IPS DF 4.7 (cell line): ENCODE results near the gene SMCO1.
"Not testable (repeated sequence)": the region's sequence is repeated elsewhere in the genome, so short reads cannot be mapped to it uniquely, and the experiment has no call there.

ENCODE experiments used
- DNase-seq: peaks from one replicate; pipeline ENCODE4 v3.0.0-alpha.2; 2013; ENCODE audit warnings: low spot score; ENCODE audit errors: extremely low read depth

The SMCO1 gene

DNA sequence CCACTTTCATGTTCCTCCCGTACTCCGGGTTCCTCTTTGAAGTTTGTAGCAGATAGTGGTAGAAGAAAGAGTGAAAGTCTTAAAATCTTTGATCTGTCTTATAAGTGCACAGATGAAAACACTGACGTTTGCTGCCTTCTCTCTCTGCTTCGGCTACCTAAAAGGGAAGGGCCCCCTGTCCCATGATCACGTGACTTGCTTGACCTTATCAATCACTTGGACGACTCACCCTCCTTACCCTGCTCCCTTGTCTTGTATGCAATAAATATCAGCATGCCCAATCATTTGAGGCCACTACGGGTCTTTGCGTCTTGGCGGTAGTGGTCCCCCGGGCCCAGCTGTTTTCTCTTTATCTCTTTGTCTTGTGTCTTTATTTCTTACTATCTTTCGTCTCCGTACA, 6.1 kb upstream of the SMCO1 start:
- not testable (repeated sequence) for DNase-seq

DNA sequence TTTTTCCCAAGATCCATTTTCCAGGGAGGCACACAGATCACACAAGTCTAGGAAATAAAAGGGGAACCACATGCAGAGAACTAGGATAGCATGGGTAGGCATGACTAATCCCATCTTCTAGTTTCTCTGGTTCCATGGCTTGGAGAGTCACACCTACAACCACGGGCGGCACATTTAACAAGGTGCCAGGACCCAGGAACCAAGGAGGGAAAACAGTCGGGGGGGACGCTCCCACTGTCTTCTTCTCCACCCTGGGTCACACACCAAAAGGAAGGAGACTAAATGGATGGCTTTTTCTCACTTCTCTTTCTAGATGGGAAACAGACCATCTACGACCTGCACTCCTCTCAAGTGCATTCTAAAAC, 4.6 kb upstream of the SMCO1 start:
- DNase-seq, result no peak

DNA sequence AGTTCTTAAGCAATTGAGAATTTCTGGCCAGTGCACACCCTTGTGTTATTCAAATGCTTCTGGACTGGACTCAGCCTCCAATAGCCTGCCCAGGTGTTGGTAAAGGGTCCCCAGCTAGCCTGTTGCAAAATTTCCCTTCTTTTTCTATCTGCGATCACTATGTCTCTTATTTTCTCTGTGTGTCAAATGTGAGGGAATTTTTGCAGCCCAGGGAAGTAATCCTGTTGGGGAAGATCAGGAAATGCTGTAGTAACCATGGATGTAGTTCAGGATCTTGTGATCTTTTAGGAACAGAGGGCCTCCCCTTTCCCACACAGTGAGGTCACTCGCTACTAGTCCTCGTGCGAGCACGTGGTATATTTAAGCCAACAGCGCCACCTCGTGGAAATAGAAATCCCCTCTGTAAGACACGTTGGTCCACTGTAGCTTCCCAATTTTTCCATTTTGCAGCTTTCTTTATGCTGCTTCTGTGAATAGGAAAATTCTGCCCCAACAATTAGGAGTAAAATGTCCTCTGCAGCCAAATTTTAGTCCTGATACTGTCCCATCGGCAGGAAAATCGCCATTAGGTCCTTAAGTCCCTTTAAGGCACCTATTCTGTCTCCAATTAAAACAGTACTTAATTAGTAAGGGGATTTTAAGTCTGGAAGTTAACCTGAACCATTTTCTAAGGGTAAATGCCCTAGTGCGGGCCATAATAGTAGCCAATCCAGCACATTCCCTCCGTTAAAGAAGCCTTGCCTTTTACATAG, 4.0 kb upstream of the SMCO1 start:
- no peak for DNase-seq

GRCh38 chr3:196517919-196518318, 2.8 kb upstream of the SMCO1 start:
- DNase-seq, result no peak

- no peak for DNase-seq
These were observed 2.1 kb upstream of the SMCO1 start for GRCh38 chr3:196517162-196517800.

DNA sequence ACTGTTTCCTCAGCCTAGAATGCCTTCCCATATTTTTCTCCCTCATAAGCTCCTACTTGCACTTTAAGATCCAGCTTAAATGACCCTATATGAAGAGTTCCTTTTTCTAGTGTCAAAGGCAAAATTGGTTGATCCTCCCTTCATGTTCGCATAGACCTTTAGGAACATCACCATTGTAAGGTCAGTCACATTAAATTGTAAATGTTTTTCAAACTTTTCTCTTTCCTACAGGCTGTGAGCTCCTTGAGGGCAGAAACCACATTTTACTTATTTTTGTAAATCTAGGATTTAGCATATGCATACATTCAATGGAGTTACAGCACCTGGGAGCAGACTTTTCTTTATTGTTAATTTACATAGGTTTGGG, 813 bp downstream of the SMCO1 start:
- DNase-seq, result no peak

DNA sequence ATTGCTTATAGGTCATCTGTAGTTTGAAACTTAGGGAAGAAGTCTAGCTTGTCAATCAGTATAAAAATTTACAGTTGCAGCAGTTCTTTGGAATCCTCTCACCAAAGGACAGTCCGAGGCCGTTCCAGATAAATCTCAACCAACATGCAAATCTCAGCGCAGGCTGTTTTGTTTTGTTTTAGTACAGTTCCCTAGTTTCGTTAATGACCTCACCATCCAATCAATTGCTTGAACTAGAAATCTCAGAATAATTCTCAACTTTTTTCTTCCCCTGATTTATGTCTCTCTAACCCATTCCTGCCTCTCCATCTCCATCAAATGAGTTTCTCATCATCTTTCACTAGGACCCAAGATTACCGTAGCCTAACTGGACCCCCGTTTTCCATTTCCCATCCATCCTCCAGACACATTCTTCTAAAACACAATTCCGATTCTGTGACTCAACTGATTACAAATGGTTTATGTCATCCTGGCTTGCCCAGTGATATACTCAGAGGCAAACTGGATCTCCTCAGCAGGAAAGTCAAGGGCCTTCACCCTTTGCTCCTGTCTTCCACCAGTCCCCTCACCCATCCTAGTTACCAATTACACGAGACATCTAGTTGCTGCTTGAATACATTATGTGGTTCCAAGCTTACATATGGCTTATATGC, 1.3 kb downstream of the SMCO1 start:
- no peak for DNase-seq

DNA sequence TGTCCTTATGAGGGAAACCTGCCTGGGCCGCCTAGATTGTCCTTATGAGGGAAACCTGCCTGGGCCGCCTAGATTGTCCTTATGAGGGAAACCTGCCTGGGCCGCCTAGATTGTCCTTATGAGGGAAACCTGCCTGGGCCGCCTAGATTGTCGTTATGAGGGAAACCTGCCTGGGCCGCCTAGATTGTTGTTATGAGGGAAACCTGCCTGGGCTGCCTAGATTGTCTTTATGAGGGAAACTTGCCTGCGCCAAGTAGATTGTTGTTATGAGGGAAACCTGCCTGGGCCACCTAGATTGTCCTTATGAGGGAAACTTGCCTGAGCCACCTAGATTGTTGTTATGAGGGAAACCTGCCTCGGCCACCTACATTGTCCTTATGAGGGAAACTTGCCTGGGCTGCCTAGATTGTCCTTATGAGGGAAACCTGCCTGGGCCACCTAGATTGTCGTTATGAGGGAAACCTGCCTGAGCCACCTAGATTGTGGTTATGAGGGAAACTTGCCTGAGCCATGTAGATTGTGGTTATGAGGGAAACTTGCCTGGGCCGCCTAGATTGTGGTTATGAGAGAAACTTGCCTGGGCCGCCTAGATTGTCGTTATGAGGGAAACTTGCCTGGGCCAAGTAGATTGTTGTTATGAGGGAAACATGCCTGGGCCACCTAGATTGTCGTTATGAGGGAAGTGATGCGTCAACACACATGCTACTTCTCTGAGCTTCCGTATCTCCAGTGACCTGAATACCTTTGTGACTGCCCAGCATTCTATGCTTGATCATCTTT, 3.3 kb downstream of the SMCO1 start:
- DNase-seq, result not testable (repeated sequence)

GRCh38 chr3:196511108-196511507, 4.0 kb downstream of the SMCO1 start:
- not testable (repeated sequence) for DNase-seq

GRCh38 chr3:196506687-196507086, 8.5 kb downstream of the SMCO1 start:
- DNase-seq, result no peak

- no peak for DNase-seq
These were observed 10.6 kb downstream of the SMCO1 start for GRCh38 chr3:196504556-196504955.

- not testable (repeated sequence) for DNase-seq
These were observed 11.1 kb downstream of the SMCO1 start for GRCh38 chr3:196504077-196504398.

GRCh38 chr3:196503196-196504076, 11.7 kb downstream of the SMCO1 start, which contains the start of gene RNF168:
RNF168 (minus strand) TSS chr3:196503768; CDS start chr3:196503173, 595 bp downstream.
- no peak for DNase-seq

DNA sequence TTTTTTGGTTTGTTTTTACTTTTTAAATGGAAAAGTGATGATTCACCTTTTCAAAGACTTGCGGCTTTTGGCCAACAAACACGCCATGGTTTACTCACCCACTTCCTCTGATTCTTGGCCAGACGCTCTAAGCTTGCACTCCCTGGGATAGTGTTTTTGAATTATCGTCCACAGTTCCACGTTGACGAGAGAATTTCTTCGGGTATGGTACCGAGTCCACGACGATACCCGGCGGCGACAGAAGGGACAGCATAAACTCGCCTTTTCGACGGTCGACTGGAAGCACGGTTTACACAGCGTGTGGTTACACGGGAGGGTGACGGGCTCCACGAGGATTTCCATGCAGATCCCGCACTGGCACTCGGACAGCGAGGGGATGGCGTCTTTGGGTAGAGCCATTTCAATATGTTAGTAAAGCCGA, 12.4 kb downstream of the SMCO1 start:
- DNase-seq, result no peak

DNA sequence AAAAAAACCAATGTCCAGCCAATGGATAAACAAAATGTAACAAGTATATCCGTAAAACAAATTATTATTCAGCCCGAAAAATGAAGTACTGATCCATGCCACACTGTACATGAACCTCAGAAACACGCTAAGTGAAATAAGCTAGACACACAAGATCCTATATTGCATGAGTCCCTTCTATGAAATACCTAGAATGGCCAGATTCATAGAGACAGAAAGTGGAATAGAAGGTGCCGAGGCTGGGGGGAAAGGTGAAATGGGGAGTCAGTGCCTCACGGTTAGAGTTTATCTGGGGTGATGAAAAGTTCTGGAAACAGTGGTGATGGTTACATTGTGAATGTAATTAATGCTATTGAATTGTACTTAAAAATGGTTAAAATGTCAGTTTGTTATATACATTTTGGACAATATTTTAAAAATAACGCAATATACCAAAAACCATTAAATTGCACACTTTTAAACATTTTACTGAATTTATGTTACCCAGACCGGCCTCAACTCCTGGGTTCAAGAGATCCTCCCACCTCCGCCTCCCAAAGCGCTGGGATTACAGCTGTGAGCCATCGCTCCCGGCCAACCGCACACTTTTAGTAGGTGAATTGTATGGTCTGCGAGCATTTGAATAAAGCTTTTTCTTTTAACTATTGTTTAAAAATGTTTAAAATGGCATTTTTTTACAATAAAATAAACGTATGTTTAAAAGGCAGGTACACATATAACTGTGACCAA, 13.7 kb downstream of the SMCO1 start:
- no peak for DNase-seq

GRCh38 chr3:196499807-196500524, 15.2 kb downstream of the SMCO1 start:
- DNase-seq, result no peak

DNA sequence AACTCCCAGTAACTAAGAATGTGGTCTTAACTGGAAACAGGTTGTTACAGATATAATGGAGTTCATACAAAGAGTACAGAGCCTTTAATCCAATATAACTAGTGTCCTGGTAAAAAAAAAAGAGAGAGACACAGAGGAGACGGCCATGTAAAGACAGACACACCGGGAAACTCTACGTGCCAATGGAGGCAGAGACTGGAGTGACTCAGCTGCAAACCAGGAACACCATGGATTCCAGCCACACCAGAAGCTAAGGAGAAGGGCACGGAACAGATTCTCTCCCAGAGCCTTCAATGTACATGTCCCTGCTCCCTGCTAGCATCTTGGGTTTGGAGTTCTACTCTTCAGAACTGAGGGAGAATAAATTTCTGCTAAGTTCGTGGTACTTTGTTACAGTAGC, 16.1 kb downstream of the SMCO1 start:
- no peak for DNase-seq

GRCh38 chr3:196498297-196498696, 16.8 kb downstream of the SMCO1 start:
- DNase-seq, result no peak

DNA sequence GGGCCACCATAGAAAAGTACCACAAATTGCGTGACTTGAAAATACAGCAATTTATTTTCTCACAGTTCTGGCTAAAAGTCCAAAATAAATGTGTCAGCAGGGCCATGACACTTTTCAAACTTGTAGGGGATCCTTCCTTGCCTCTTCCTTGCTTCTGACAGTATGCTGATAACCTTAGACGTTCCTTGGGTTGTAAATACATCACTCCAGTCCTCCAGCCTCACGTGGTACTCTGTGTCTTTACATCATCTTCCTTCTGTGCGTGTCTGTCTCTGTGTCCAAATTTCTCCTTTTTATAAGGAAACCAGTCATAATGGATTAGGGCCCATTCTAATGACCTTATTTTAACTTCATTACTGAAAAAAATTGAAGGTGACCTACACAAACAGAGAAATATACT, 19.0 kb downstream of the SMCO1 start:
- no peak for DNase-seq

GRCh38 chr3:196493292-196493691, 21.9 kb downstream of the SMCO1 start:
- no peak for DNase-seq
